ENCODE results near the gene SLX4IP.

SLX4IP gene

DNA sequence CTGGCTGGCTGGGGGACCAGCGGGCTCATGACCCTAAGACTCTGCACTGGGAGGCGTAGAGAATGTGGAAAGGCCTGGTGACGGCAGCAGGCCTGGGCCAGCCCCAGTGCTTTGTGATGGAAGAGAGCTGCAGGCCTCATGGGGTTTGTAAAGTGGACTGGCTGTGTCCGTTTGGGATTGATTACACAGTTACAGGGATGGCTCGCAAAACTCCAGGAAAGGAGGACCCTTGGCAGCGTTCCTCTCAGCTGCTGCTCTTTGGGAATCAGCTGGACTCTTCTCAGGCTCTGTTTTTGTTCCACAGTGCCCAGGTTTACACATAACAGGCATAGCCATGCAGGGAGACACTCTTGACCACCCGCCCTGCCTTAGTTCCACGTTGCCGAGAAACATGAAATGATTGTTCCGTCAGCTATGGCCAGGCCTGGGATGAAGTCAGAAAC, 89.0 kb downstream of the SLX4IP start:
- Mint-ChIP-seq H3K27ac (no peak overlapping the region), H3K4me3 (no peak overlapping the region), H3K4me1 (ENCODE audit: low read depth) (peaks cover 35% of the 10 kb centered on the region), H3K9me3 (no peaks in the 10 kb centered on the region), H3K27me3 (no peaks in the 10 kb centered on the region), H3K36me3 (ENCODE audit: low read depth) (peaks cover 16% of the 10 kb centered on the region)

DNA sequence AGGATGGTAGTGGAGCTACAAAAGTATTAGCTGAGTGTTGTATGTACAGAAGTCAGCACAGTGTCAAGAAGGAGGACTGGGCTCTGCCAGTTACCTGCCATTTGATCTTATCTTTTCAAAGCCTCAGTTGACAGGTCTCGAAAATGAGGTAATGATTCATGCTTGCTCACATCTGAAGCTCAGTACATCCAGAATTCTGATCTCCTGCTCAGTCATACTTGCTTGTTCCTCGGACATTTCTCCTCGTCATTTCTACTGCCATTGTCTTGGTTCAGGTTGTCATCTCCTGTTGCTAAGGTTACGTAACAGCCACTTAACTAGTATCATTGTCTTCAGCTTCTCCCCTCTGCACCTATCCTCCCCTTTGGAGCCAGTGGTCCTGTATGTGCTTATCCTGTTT, 89.5 kb downstream of the SLX4IP start:
- Mint-ChIP-seq H3K36me3 (ENCODE audit: low read depth) (peaks cover 10% of the 10 kb centered on the region), H3K27me3 (no peaks in the 10 kb centered on the region), H3K9me3 (no peaks in the 10 kb centered on the region), H3K4me1 (ENCODE audit: low read depth) (peaks cover 29% of the 10 kb centered on the region), H3K4me3 (no peak overlapping the region), H3K27ac (no peak overlapping the region)

DNA sequence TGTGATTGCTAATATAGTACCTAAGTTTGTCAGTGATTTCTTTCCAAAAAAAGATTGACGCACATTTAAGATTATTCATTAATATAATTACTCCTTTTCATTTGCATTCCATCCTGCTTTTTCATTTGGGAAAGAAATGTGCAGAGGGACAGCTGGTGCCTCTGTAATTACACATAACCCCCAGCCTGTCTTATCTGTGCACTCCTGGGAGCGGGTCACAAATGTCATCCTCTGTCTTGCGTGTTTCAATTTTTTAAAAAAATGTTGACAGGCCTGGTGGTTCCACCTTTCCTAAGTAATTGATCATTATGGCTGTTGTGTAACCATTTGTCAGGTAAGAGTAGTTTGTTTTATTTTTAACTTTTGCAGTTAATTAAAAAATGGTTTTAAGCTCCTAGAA, 92.7 kb downstream of the SLX4IP start:
- Mint-ChIP-seq H3K4me1 (ENCODE audit: low read depth) (peaks cover 13% of the 10 kb centered on the region), H3K27ac (no peak overlapping the region), H3K4me3 (no peak overlapping the region), H3K9me3 (no peaks in the 10 kb centered on the region), H3K36me3 (ENCODE audit: low read depth) (peaks cover 16% of the 10 kb centered on the region), H3K27me3 (no peaks in the 10 kb centered on the region)

DNA sequence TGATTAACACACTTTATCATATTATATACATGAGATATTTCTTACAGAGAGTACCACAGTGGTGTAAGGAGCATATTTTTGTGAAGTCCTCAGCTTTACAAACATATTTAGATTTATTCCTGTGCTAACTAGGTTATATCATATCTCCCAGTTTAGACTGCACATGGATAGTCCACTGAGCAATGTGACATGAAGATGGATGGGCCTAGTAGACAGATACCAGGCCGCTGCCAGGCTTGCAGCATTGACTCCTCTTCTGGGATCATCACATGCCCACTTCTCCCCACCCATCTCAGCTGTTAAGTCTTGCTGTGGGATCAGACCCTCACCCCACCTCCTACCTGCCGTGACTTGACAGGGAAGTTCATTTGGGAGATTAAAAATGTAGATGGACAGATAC, 95.8 kb downstream of the SLX4IP start:
- H3K36me3 Mint-ChIP-seq (ENCODE audit: low read depth), result peaks cover 14% of the 10 kb centered on the region
- no peak overlapping the region for H3K27ac Mint-ChIP-seq
- no peak overlapping the region for H3K4me3 Mint-ChIP-seq

DNA sequence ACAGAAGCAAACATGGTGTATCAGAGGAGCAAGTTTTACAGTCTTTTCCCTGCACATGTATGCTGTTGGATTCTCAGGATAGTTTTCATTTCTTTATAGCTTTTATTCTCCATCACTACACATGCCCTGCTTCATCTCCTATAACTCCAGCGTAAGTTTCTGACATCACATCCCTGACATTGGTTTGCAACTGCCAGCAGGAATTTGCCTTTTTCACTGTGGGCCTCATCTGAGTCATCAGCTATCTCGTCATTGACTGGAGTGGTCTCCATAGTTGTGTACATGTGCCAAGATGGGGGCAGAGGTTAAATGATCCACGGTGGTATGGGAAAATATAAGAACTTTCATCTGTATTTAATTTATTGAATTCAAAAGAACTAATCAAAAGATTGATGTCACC, 96.7 kb downstream of the SLX4IP start:
- H3K27ac Mint-ChIP-seq, result no peak overlapping the region
- H3K4me1 Mint-ChIP-seq (ENCODE audit: low read depth), result peaks cover 9% of the 10 kb centered on the region
- peaks cover 12% of the 10 kb centered on the region for H3K36me3 Mint-ChIP-seq (ENCODE audit: low read depth)
- H3K4me3 Mint-ChIP-seq, result no peak overlapping the region
- no peaks in the 10 kb centered on the region for H3K27me3 Mint-ChIP-seq
- no peaks in the 10 kb centered on the region for H3K9me3 Mint-ChIP-seq

More for the DNA sequence above, 95.8 kb downstream of the SLX4IP start:
- Mint-ChIP-seq H3K27me3 (no peaks in the 10 kb centered on the region), H3K9me3 (no peaks in the 10 kb centered on the region), H3K4me1 (ENCODE audit: low read depth) (peaks cover 9% of the 10 kb centered on the region)

DNA sequence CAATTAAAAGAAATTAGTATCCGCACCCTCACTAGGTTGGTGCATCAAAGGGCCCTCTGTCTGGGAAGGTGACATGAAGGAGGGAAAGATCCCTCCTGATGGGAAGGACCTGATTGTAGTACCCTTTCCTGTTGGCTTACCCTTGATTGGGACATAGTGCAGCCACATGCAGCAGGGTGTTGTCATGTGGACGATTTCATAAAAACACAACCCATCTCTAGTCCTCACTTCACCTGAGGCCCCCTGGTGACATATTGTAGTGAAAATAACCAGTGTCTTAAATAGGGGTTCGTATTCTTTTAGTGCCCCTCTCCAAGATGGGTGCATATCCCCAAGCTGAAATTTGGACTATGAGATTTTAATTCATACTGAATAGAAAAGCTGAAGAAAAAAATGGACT, 97.3 kb downstream of the SLX4IP start:
- H3K27ac Mint-ChIP-seq, result no peak overlapping the region
- H3K27me3 Mint-ChIP-seq, result no peaks in the 10 kb centered on the region
- peaks cover 9% of the 10 kb centered on the region for H3K4me1 Mint-ChIP-seq (ENCODE audit: low read depth)

DNA sequence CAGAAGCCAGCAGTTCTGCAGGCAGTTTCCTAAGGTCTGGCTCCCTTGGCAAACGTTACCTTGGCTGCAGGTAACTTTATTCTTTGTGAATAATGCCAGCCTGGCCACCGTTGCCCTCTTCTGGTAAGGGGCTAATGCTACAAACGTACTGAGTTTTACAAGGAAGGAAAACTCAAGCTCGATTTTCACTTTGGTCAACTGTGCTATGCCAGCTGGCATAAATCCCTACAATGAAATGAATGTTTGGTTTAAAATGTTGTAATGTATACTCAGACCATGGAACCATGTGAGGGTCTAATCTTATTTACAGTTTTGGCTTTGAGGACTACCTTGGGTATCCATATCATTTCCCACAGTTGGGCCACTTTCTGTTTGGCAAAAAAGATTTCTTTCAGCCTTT, 101.4 kb downstream of the SLX4IP start:
- Mint-ChIP-seq H3K4me3 (no peak overlapping the region), H3K27me3 (no peaks in the 10 kb centered on the region), H3K4me1 (ENCODE audit: low read depth) (peaks cover 23% of the 10 kb centered on the region), H3K9me3 (no peaks in the 10 kb centered on the region), H3K27ac (no peak overlapping the region), H3K36me3 (ENCODE audit: low read depth) (peaks cover 6% of the 10 kb centered on the region)

More for the DNA sequence above, 97.3 kb downstream of the SLX4IP start:
- no peak overlapping the region for H3K4me3 Mint-ChIP-seq
- H3K9me3 Mint-ChIP-seq, result no peaks in the 10 kb centered on the region
- peaks cover 12% of the 10 kb centered on the region for H3K36me3 Mint-ChIP-seq (ENCODE audit: low read depth)

DNA sequence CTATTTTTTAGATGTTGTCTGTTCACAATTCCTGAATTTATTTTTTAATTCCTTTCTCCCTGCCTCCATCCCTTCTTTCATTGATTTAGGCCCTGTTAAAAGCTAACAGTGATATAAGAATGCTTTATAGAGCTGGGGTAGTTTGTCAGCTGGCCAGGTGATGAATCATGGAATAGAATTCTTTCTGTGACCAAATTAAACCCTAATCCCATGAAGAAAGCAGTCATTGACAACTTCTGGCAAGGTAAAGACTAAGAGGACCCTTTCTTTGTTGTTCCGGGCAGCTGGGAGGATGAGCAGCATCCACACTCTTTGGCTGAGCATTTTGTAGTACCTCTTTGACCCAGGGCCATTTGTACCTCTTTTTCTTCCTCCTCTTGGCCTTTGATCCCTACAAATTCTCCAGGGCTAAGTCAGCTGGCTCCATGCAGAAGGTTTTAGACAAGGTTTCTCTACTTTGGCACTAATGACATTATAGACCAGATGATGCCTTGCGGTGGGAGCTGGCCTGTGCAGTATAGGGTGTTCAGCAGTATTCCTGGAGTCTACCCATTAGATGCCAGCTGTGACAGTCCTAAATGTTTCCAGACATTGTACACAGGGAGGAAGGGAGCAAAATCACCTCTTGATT, 102.9 kb downstream of the SLX4IP start:
- H3K27ac Mint-ChIP-seq, result no peak overlapping the region
- no peaks in the 10 kb centered on the region for H3K27me3 Mint-ChIP-seq
- peaks cover 3% of the 10 kb centered on the region for H3K36me3 Mint-ChIP-seq (ENCODE audit: low read depth)
- H3K4me3 Mint-ChIP-seq, result no peak overlapping the region
- H3K9me3 Mint-ChIP-seq, result no peaks in the 10 kb centered on the region
- H3K4me1 Mint-ChIP-seq (ENCODE audit: low read depth), result peaks cover 19% of the 10 kb centered on the region

DNA sequence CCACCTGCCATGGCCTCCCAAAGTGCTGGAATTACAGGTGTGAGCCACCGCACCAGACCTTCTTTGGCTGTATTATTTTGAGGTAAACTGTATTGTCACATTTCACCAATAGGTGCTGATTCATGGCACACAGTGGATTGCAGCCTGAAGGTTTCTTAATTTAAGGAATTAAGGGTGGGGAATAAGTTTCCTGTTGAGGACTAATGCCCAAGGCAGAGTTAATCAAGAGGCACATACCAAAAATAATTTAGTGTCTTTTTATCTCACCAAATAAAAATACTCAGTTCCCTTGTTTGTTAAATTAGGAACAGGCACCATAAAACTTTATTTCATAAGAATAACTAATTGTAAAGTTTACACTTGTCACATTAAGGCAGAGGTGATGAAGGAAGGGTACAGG, 103.7 kb downstream of the SLX4IP start:
- Mint-ChIP-seq H3K4me3 (no peak overlapping the region), H3K27me3 (no peaks in the 10 kb centered on the region), H3K4me1 (ENCODE audit: low read depth) (peaks cover 19% of the 10 kb centered on the region), H3K27ac (no peak overlapping the region), H3K9me3 (no peaks in the 10 kb centered on the region), H3K36me3 (ENCODE audit: low read depth) (peaks cover 3% of the 10 kb centered on the region)

DNA sequence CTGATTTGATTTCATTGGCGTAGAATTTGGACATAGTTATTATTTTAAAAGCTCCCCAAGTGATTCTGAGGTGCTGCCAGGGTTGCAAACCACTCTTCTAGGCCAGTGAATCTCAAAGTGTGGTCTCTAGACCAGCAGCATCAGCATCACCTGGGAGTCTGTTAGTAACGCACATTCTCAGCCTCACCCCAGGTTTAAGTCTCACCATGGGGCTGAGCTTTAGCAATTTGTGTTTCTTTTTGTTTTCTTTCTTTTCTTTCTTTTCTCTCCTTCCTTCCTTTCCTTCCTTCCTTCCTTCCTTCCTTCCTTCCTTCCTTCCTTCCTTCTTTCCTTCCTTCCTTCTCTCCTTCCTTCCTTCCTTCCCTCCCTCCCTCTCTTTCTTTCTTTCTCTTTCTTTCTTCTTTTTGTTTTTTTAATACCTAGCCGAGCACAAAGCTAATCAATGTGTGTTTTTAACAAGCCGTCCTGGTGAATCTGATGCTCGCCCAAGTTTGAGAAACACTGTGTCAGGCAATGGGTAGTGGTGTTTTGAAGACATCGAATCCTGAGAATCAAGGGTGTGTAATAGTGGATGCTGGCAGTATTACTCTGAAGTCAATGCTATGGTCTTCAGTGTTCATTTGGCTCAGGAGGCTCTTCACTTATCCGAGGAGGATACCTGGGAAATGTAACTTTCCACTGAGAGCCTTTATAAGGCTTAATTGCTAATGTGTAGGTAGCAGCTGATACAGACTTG, 104.9 kb downstream of the SLX4IP start:
- Mint-ChIP-seq H3K4me1 (ENCODE audit: low read depth) (peaks cover 19% of the 10 kb centered on the region), H3K27me3 (no peaks in the 10 kb centered on the region), H3K36me3 (ENCODE audit: low read depth) (no peaks in the 10 kb centered on the region), H3K9me3 (no peaks in the 10 kb centered on the region), H3K4me3 (no peak overlapping the region), H3K27ac (no peak overlapping the region)

DNA sequence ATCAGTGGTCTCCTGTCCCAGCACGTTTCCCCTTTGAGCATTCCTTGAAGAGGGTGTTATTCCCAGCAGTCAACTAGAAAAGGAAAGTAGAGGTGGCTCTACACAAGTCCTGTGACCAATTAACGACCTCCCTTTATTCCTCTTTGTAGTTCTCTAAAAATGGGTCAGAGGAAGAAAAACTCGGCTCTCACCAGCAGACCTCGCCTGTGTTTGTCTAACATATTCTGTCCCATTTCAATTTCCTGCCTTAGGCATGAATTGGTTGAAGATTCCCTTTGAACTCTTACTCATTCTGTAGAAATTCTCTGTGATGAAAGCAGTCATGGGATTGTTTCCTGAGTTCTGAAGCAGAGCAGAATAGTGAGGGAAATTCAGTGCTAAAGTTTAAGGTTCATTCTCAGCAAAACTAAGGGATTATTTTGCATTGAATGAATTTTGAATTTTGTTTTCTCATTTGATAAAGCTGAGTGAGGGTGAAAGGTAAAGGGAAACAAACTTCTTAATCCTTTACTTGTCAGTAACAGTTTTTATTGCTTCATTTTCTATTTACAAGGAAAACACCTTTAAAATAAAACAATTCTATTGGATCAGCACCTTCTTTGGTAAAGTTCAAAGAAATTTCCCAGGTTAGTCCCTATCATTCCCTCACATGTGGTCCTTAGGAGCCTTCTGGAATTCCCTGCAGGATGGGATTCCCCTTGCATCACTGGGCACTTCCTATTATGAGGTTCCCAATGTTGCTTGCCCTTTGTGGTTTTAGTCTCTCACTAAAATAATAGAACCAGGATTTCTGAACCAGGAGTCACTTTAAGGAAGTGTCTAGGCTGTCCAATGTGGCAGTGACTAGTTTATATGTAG, 105.8 kb downstream of the SLX4IP start:
- no peaks in the 10 kb centered on the region for H3K36me3 Mint-ChIP-seq (ENCODE audit: low read depth)

DNA sequence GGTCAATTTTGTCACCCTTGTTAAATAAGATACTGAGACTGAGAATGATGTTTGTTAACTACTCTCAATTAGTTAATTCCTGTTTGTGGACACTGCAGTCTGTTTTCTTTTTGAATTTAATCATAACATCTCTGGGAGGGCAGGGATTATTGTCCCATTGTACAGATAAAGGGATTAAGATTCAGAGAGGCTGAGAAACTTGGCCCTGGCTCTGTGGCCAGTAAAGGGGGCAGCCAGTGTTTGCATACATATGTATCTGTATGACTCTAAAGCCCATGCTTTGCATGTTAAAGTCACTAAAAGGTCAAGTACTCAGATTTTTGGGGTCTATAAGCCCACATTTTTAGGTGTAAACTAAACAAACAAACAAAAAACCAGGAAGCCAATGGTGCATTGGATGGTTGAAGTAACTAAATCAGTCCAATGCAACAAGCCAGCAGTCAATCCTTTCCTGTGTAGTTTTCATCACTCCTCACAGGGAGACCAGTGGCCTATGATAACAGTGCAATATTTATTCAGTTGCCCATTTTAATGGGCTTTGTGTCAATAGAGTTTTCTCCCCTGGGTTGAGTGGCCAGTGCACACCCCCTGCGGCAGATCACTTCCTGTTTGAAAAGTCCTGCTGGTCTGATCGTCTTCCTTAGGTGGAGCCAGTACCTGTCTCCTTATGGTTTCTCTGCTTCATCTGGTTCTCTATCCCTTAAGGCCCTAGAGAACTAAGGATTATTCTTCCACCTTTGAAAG, 106.7 kb downstream of the SLX4IP start:
- no peaks in the 10 kb centered on the region for H3K36me3 Mint-ChIP-seq (ENCODE audit: low read depth)
- no peaks in the 10 kb centered on the region for H3K27me3 Mint-ChIP-seq
- no peak overlapping the region for H3K27ac Mint-ChIP-seq
- no peak overlapping the region for H3K4me3 Mint-ChIP-seq
- no peaks in the 10 kb centered on the region for H3K9me3 Mint-ChIP-seq
- H3K4me1 Mint-ChIP-seq (ENCODE audit: low read depth), result peaks cover 28% of the 10 kb centered on the region

More for the DNA sequence above, 105.8 kb downstream of the SLX4IP start:
- no peak overlapping the region for H3K4me3 Mint-ChIP-seq
- no peaks in the 10 kb centered on the region for H3K27me3 Mint-ChIP-seq
- H3K27ac Mint-ChIP-seq, result no peak overlapping the region
- no peaks in the 10 kb centered on the region for H3K9me3 Mint-ChIP-seq
- H3K4me1 Mint-ChIP-seq (ENCODE audit: low read depth), result peaks cover 25% of the 10 kb centered on the region

DNA sequence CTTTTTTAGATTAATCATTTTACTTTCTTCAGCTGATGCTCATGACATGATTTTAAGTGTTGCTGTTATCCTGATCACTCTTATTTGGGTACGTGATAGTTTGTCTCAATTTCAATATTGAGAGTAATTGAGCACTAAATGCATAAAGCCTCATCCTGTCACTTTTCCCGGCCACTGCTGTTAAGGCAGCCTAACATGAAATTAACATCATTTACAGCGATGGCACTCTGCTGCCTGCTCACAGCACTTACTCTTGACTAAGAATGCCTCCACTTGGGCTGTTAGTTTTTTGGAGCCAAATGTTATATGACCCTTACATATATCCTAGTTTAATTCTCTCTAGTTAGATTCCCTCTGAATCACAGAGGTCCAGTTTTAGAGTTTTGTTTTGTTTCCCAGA, 107.3 kb downstream of the SLX4IP start:
- peaks cover 28% of the 10 kb centered on the region for H3K4me1 Mint-ChIP-seq (ENCODE audit: low read depth)
- H3K4me3 Mint-ChIP-seq, result no peak overlapping the region
- no peaks in the 10 kb centered on the region for H3K27me3 Mint-ChIP-seq
- no peaks in the 10 kb centered on the region for H3K36me3 Mint-ChIP-seq (ENCODE audit: low read depth)
- no peak overlapping the region for H3K27ac Mint-ChIP-seq
- H3K9me3 Mint-ChIP-seq, result no peaks in the 10 kb centered on the region

DNA sequence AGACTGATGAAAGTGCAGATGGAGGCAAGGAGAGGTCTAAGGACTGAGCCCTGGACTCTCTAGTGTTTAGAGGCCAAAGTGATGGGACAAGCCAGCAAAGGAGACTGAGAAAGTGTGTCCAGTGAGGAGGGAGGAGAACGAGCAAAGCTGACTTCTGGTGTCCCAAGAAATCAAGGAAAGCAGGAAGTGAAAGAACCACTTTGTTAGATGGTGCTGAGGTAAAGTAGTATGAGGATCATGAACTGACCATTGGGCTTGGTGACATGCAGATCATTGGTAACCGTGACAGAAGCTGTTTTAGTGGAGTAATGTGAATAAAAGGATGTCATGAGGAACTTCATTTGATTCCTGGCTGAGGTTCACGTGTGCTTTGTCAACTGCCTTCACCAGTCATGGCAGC, 108.4 kb downstream of the SLX4IP start:
- no peaks in the 10 kb centered on the region for H3K9me3 Mint-ChIP-seq

More for the DNA sequence above, 108.4 kb downstream of the SLX4IP start:
- Mint-ChIP-seq H3K4me3 (no peak overlapping the region), H3K36me3 (ENCODE audit: low read depth) (no peaks in the 10 kb centered on the region), H3K4me1 (ENCODE audit: low read depth) (peaks cover 28% of the 10 kb centered on the region), H3K27ac (no peak overlapping the region), H3K27me3 (no peaks in the 10 kb centered on the region)
